GM19238 (cell line): ENCODE results near the gene PPP2R5B.
A peak's percentile ranks its signal among the peaks of the same experiment; 100 is the strongest.

Source experiments
- DNase-seq: peaks from one replicate; pipeline ENCODE4 v3.0.0; 2011; ENCODE audit warnings: low spot score; ENCODE audit not compliant: insufficient read length

The PPP2R5B gene

DNA sequence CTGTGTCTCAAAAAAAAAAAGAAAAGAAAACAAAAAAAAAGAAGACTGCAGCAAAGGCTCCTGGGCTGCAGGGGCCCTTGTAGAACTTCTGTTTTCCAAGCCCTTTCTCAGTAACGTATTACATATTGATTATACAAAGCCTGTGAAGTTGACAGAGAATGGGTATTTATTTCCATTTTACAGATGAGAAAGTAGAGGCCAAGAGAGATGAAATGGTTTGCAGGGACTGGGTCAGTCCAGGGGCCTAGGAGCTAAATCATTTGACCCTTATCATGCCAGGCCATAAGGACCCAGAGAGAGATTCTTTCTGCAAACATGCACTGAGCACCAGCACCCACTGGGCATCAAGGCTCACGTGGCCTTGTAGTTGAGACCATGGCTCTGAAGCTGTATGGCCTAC lies 4.5 kb downstream of the PPP2R5B start:
- no peak for DNase-seq

DNA sequence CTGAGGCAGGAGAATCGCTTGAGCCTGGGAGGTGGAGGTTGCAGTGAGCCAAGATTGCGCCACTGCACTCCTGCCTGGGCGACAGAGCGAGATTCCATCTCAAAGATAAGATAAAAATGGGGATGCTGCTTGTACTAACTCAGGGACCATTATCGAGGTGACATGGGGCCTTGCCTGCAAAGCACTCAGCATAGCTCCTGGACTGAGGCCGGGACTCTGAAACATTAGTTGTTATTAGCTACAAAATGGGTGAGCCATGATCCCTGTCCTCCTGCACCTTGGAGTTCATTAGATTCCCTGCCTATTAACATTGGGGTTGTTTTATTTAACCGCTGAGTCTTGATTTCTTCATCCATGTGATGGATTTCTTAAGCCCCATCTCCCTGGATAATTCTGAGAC lies 5.1 kb downstream of the PPP2R5B start:
- no peak for DNase-seq

DNA sequence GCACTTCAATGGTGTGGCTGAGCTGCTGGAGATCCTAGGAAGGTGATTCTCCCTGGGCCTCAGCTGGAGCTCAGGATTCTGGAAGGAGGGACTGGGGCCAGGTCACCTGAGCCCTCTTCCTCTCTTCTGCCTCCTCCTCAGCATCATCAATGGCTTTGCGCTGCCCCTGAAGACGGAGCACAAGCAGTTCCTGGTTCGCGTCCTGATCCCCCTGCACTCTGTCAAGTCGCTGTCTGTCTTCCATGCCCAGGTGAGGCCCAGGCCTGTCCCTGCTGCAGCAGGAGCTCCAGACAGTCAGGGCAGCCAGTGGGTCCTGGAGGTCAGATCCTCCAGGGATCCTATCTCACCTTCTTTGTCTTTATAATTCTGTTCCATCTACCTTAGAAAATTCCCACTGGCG lies 5.9 kb downstream of the PPP2R5B start:
- no peak for DNase-seq

DNA sequence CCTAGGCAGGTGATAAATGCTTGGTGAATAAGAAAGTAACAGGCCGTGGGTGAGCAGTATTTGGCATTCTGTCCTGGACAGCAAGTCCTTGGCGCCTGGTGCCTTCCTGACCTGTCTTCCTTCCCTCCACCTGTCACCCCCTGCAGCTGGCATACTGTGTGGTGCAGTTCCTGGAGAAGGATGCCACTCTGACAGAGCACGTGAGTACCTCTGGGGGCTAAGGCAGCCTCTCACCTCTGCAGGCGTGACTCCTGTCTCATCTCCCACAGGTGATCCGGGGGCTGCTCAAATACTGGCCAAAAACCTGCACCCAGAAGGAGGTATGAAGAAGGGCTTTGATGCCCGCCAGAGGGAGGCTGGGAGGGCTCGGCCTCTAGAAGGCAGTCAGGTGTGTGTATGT lies 6.8 kb downstream of the PPP2R5B start:
- no peak for DNase-seq

DNA sequence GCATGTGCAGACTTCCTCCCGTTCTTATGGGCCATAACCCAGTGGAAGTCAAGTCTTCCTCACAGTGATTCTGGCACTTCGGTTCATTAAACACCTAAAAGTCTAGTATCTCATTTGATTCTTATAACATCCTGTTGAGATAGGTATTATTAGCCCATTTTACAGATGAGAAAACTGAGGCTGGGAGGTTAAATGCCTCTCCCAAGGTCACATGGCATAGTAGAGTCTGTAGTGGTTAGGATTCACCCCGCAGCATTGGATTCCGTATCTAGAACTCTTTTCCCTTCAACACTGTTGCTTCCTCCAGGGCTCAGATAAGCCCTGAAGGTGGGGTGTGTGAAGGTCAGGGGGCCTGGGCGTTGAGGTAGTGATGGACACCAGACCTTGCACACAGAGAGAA lies 7.8 kb downstream of the PPP2R5B start:
- DNase-seq: no peak

DNA sequence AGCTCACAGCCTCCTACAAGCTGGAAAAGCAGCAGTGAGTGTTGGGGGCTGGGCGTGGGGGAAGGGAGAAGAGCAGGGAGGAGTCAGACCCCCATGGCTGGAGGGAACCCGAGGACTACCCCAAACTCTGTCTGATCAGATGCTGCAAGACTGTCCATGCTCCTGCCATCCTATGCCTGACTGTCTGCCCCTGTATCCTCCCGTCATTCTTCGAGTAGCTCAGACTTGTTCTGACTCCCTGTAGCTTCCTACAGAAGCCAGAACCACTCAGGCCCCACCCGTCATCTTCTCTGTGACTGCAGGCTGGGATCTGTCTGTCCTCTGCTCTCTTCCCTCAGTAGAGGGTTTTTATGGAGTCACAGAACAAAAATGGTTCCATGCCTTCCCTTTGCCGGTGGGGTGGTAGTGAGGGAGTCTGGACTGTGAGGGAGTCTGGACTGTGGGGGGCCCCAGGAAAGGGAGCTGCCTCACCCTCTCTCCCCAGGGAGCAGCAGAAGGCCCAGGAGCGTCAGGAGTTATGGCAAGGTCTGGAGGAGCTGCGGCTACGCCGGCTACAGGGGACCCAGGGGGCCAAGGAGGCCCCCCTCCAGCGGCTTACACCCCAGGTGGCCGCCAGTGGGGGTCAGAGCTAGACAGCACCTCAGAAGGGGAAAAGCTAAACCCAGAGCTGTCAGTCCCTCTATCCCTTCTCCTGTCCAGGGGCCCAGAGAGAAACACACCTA lies 8.9 kb downstream of the PPP2R5B start:
- no peak for DNase-seq

DNA sequence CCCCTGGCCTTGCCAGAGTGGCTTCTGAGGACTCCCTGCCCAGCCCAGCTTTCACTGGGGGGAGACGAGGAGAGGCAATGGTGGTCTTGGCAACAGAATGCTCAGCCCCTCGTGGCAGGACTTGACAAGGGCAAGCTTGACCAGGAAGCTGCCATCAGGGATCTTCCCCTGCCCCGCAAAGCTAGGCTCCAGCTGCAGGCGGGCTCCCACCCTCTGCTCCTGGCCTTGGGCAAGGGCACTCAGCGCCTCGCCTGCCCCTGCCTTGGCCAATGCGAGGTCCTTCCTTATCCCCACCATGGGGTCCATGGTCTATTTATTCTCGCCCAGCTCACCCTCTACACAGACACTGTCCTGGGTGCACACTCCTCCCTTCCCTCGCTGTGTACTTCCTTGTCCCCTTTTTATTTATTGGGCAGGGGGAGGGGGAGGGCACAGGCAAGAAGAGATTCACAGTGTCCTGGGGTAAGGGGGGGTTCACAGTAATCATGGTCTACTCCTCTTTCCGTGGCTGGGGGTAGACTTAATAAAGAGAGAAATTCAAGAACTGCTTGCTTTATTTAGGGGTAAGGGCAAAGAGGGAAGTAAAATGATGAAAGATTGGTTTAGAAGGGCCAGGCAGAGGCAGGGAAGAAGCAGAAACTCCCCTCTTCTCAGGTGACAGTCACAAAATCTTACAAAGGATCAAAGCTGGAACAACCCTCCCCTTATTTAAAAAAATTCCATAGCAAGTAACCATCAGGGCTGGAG lies 9.6 kb downstream of the PPP2R5B start:
- no peak for DNase-seq

DNA sequence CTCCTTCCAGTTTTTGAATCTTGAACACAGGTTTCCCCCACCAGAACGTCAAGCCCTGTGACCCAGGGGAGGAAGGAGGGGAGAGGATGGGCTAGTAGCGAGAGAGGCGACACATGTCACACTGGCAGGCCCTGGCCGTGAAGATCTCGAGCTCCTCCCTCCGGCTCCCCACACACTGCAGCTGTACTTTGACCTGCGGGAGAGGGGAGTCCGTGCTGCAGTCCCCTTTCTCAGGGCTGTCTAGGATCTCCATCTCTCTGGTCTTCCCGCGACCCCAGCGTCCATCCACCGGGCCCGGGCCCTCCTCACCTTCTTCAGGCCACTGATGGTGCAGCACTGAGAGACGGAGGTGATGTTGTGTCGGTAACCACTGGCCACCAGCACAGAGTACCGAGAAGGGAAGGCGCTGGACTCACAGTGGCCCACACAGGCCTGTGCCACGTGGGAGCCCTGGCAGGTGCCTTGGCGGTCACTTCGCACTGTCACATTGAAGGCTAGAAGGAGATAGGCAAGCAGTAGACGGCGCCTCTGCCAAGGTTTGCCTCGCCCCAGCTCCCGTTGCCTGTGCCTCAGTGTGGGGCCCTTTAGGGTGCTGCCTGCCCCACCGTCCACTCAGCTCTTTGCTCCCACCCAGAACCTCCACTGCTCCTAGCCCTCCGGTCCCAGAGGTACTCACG lies 10.3 kb downstream of the PPP2R5B start:
- no peak for DNase-seq

DNA sequence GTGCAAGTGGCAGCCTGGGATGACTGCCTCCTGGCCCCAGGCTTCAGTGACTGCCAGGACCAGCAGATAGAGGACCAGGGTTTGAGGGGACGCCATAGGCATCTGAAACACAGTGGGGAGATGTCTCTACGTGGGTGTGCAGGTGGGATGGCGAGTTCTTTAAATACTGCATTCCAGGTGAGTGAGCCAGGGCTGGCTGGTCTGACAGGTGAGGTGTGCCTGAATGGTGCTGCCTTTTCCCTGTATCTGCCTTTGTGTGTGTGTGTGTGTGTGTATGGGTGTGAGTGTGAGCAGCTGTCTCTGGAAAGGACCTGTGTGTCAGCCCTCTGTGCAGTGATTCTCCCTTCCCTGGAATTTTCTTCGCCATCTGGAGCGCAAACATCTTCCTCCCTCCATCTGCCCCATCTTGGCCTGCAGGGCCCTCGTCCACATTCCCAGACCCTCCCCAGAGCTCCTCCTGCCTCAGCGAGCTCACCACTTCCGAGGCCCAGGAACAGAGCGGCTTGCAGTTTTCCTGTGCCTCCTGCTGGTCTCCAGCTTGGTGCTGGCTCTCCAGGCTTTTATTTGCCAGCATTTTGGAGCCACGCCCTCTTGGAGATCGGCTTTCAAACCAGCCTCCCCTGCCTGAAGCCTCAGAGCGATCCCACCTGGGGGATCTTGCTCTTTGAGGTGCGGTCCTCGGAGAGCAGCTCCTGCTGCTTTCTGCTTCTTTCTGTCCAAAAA lies 11.0 kb downstream of the PPP2R5B start, which contains the start of gene GPHA2:
Gene GPHA2, minus strand, starts transcription at position 535 of the 723 bp plus-strand sequence. Its CDS starts 433 bp downstream, at position 102.
- DNase-seq: no peak

DNA sequence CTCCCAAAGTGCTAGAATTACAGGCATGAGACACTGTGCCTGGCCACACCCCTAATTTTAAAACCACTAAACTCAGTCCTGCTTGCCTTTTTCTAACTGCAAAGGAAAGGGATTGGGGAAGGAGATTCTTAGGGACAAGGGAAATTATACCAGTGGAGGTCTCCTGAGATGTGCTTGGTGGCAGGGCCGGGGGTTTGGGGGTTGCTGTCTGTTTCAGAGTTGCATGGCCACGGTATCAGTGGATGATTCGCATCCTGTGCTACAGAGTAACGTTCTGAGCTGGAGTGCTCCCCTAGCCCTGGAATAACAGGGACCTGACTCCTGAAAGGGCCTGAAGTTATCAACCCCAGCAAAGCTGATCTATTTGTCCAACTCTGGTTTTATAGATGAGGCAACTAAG lies 12.1 kb downstream of the PPP2R5B start:
- no peak for DNase-seq

DNA sequence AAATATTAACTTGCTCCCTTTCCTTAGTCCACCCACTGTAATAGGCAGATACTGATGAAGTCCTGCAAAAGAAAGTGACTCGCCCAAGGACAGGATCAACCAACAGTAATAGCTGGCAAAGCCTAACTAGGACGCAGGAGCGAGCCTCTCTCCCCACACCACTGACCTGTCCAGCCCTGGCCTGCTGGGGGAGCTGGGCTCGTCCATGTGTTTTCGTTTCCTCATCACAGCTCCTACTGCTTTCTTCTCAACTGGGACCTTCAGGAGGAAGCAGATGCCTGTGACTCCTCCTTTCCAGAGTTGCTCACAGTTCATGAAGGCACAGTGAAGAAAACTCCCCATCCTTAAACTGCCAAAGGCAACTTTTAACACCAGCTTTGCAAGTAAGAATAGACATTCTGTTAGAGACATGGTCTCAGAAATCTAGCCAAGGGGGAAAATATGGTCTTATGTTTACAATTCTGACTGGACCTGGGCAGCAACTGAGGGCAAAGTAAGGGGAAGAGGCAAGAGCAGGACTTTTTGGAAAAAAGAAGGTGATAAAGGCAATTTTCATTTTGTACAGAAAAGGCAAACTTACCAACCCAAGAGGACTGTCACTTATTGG lies 22.8 kb downstream of the PPP2R5B start:
- DNase-seq: no peak

DNA sequence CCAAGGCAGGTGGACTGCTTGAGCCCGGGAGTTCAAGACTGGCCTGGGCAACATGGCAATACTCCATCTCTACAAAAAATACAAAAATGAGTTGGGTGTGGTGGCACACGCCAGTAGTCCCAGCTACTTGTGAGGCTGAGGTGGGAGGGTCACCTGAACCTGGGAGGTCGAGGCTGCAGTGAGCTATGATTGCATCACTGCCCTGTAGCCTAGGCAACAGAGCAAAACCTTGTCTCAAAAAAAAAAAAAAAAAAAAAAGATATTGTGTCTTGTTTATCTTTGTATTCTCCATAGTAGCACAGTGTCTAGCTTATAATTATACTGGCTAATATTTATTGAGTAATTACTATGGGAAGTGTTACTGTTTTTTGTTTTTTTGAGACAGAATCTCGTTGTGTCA lies 27.0 kb downstream of the PPP2R5B start:
- DNase-seq: no peak

DNA sequence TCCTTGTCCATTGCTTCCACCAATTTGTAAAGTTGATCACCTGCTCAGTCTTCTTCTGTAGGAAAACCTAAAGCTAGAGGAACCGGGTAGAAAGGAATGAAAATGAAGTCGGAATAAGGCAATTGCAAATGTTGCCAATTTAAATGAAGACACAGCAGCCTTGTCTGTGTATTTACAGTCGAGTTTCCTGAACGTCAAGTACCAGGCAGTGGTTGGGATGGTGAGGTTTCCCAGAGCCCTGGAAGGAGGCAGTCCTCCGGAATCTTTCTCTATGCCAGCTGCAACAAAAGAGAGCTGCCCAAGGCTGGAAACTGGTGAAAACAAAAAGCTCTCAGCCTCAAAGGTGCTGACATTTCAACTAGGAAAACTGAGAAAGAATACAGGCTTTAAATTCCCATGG lies 29.7 kb downstream of the PPP2R5B start:
- DNase-seq: no peak

DNA sequence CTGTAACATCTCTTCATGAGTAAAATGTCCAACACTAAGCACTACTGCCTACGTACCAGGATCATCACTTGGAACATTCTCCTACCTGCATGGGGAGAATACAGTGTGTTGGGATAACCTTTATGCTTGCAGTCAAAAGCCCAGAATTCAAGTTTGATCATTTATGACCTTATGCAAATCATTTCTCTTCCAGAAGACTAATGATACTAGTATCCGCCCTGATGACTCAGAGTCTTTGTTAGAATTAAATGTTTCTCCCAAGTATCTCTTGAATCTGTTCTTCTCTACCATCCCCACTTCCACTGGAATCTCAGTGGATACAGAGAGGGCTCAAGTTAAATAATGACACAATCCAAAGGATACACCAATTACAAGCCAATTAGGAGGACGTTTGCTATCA lies 35.0 kb downstream of the PPP2R5B start:
- DNase-seq: no peak

DNA sequence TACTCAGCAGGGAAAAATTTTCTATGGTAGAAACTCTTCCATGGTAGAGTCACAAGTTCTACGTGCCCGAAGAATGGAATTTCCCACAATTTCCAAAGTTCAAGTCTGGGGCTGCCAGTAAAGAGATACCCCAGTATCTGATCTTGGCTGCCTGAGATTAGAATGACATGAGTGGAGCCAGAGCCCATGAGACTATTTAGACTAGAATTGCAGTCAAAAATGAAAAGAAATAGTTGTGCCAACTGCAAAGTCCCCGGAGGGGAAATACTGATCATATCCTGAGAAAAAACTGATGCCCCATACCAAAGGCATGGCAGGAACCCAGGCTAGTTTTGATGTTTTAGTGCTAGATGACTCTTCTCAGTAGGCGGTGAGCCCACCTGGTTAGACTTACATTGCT lies 36.2 kb downstream of the PPP2R5B start:
- DNase-seq: no peak

DNA sequence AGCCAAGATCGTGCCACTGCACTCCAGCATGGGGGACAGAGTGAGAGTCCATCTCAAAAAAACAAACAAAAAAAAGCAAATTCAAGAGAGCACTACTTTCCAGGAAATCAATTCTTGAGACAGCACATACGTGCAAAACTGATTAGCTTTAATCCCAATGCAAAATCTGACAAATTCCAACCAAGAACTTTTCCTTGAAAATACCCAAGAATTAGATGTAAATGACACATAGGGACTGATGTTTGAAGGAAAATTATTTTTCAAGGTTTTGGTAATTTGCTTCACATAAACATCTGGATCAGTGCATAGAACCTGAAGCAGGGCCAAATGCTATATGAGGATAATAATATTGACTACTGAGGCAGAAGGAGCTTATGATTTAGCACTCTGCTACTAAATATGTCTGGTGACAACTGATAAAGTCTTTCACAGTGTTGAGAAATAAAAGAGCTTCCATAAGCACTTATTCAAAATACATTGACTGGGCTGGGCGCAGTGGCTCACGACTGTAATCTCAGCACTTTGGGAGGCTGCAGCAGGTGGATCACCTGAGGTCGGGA lies 38.7 kb downstream of the PPP2R5B start:
- no peak for DNase-seq

DNA sequence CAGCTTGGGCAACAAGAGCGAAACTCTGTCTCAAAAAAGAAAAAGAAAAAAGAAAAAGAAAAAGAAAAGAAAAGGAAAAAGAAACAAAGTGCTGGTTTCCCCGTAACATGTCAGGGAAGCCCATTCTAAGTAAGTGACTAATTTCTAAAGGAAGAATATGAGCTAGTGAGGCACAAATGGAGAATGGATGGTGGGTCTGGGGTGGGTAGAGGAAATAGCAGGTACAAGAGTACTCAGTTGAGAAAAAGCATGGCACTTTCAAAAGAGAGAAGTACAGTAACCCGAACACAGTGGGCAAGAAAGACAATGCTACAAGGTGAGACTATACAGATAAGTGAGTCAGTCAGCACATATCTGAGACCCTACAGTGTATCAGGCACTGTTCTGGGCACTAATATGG lies 42.9 kb downstream of the PPP2R5B start:
- no peak for DNase-seq

DNA sequence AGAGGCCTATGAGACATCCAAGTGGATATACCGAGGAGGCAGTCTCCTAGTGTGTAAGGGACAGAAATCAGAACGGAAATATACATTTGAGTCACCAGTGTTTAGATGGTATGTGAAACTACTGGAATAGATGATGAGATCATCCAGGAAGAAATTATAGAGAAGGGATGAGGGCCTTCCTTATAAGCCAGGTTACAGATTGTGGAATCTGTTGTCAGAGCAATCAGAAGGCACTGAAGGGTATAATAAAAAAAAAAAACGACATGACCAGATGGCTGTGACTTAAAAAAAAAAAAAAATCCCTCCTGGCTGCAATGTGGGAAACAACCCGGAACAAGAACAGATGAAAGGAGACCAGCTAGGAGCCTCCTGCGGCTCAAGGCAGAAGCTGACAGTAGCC lies 44.7 kb downstream of the PPP2R5B start:
- DNase-seq: no peak

DNA sequence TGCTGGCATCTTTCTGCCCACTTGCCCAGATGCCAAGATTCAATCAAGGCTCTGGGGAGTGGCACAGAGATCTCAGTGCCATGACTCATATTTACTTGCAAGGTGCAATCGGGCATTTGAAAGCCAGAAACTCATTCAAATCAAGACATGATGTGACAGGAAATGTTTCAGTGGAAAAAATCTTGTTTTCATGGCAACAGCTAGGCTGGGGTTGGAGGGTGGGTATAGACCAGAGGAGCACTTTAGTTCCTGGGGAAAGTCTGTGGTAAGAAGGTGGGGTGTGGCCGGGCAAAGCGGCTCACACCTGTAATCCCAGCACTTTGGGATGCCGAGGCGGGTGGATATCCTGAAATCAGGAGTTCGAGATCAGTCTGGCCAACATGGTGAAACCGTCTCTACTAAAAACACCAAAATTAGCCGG lies 46.3 kb downstream of the PPP2R5B start:
- DNase-seq: no peak

DNA sequence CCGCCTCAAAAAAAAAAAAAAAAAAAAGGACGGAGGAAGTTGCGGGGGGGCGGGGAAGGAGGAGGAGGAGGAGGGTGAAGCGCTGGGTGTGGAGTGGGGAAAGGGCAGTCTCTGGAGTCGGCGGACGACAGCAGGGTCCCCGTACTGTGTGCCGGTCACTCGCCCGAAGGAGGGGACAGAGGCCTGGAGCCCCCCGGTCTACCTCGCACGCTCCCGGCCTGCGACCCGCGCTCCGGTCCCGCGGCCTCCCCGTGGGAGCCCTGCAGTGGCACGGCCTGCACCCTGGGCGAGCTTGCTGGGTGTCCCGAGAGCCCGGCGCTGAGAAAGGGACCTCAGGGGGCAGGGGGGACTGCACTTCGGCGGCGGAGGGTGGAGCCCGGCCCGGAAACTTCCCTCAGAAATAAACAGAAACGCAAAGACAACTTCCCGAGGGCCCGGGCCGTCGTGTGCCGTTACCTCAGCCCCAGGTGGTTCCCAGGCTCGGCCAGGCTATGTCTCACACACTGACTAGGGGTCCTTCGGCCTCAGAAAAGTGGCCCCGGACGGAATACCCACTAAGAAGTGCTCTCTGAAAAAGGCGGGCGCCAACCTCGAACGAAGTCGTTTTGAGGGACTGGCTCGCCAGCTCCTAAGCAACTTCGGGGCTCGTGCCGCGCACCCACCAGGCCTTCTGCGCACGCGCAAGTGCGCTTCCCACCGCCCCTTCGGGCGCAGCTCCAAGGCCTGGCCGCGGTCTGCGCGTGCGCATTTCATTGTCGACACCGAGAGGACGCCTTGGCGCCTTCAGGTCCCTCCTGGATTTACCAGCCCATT lies 47.1 kb downstream of the PPP2R5B start, which contains the start of gene MAJIN:
Gene MAJIN, minus strand, starts transcription at position 688 of the 813 bp plus-strand sequence. CDS start 12,703 bp downstream, outside the sequence.
- peak; percentile 63 for DNase-seq
